H1 (cell line): ENCODE measurements around the gene SH3GL2. TPM values are rescaled to one million over a fixed set of nuclear protein-coding genes. Genes with fewer than 3 reads are reported as not detected.

ENCODE experiments used
- CTCF ChIA-PET: fragments of 300-600 bp; sonication (Branson Sonifier 250); formaldehyde crosslinking; loops from one replicate; lab custom pipeline; 2021; ENCODE audit not compliant: partially characterized antibody; lab: Charles Lee
- POLR2A ChIA-PET: fragments of 300-600 bp; sonication (Branson Sonifier 250); formaldehyde crosslinking; loops from one replicate; lab custom pipeline; 2021; ENCODE audit warnings: inconsistent platforms; ENCODE audit not compliant: partially characterized antibody; lab: Charles Lee
- DNase-seq, 2 experiments: peaks; one replicate each; pipeline versions ENCODE4 v3.0.0 to v3.0.0-alpha.2; 2010 to 2022; ENCODE audit warnings: low spot score in 2 of 2, low read depth in 1 of 2, mixed read lengths in 1 of 2
- FAIRE-seq: peaks from 2 replicates; lab custom pipeline; 2011; peaks lifted over from hg19 to GRCh38; lab: Jason Lieb, UNC
- H2AFZ ChIP-seq: 2 replicates; pipeline ENCODE4 v1.8.1; 2012; ENCODE audit warnings: low read length, inconsistent platforms
- H2AK5ac ChIP-seq: 2 replicates; pipeline ENCODE4 v1.6.1; 2013; ENCODE audit warnings: low read depth, low read length
- H2BK120ac ChIP-seq: replicated peaks from 2 replicates; pipeline ENCODE3; 2013; ENCODE audit warnings: low read depth, low read length, inconsistent platforms
- H2BK12ac ChIP-seq: 2 replicates; pipeline ENCODE4 v1.6.1; 2013; ENCODE audit warnings: low read depth, low read length
- H2BK15ac ChIP-seq: 2 replicates; pipeline ENCODE4 v1.6.1; 2013; ENCODE audit warnings: low read length
- H2BK20ac ChIP-seq: 2 replicates; pipeline ENCODE4 v1.6.1; 2013; ENCODE audit warnings: low read length
- H2BK5ac ChIP-seq: 2 replicates; pipeline ENCODE4 v1.6.1; 2013; ENCODE audit warnings: low read depth, low read length
- H3K14ac ChIP-seq: 2 replicates; pipeline ENCODE4 v1.6.1; 2013; ENCODE audit warnings: inconsistent platforms; ENCODE audit not compliant: insufficient read length
- H3K18ac ChIP-seq: 2 replicates; pipeline ENCODE4 v1.6.1; 2013; ENCODE audit warnings: low read length; ENCODE audit errors: extremely low read depth
- H3K23ac ChIP-seq: 2 replicates; pipeline ENCODE4 v1.6.1; 2013; ENCODE audit warnings: inconsistent platforms; ENCODE audit not compliant: insufficient read length
- H3K23me2 ChIP-seq: 2 replicates; pipeline ENCODE4 v1.6.1; 2013; ENCODE audit warnings: low read depth, low read length
- H3K27ac ChIP-seq: 2 replicates; pipeline ENCODE4 v1.6.1; 2011; ENCODE audit warnings: low read depth, low read length, inconsistent platforms
- H3K27me3 ChIP-seq, 4 experiments: replicated peaks in 1 of 4; 1 replicate in 1 of 4; 2 replicates in 3 of 4; pipeline versions ENCODE4 v1.6.1 to v1.8.1; 2011 to 2013; ENCODE audit warnings: low read length in 3 of 4, mild to moderate bottlenecking in 3 of 4, inconsistent platforms in 2 of 4, mixed read lengths in 2 of 4, moderate library complexity in 1 of 4; ENCODE audit not compliant: control insufficient read depth in 3 of 4, insufficient read depth in 3 of 4; ENCODE audit errors: extremely low read depth in 1 of 4
- H3K36me3 ChIP-seq, 4 experiments: 2 replicates each; pipeline versions ENCODE4 v1.6.1 to v1.8.1; 2011 to 2013; ENCODE audit warnings: mild to moderate bottlenecking in 4 of 4, low read length in 3 of 4, moderate library complexity in 2 of 4, control low read depth in 1 of 4, inconsistent platforms in 1 of 4; ENCODE audit not compliant: insufficient read depth in 4 of 4, control insufficient read depth in 2 of 4
- H3K4ac ChIP-seq: replicated peaks from 2 replicates; pipeline ENCODE3; 2013; ENCODE audit warnings: low read length, low read depth, mixed read lengths, inconsistent platforms; ENCODE audit not compliant: insufficient read length
- H3K4me1 ChIP-seq, 4 experiments: replicated peaks in 1 of 4; 1 replicate in 1 of 4; 2 replicates in 3 of 4; pipeline versions ENCODE4 v1.6.1 to v1.8.1; 2011 to 2013; ENCODE audit warnings: low read length in 3 of 4, inconsistent platforms in 2 of 4, mixed read lengths in 1 of 4; ENCODE audit not compliant: insufficient read depth in 4 of 4, control insufficient read depth in 3 of 4
- H3K4me2 ChIP-seq, 2 experiments: 2 replicates each; pipeline versions ENCODE4 v1.6.1 to v1.8.1; 2011 to 2013; ENCODE audit warnings: low read depth in 2 of 2, low read length in 2 of 2, control low read depth in 1 of 2, inconsistent platforms in 1 of 2, mild to moderate bottlenecking in 1 of 2; ENCODE audit not compliant: insufficient read depth in 1 of 2
- H3K4me3 ChIP-seq, 4 experiments: fragments of 200-600, 300-600 bp in 1 of 4; sonication (generic), shearing (Covaris generic), sonication (Bioruptor Twin) in 1 of 4; 2 replicates each; pipeline versions ENCODE4 v1.5.1 to v1.8.1; 2011 to 2016; ENCODE audit warnings: low read length in 4 of 4, low read depth in 3 of 4, control low read depth in 2 of 4, inconsistent platforms in 2 of 4, mild to moderate bottlenecking in 2 of 4, mixed read lengths in 1 of 4, moderate library complexity in 1 of 4; ENCODE audit not compliant: insufficient read depth in 2 of 4; ENCODE audit errors: extremely low read depth in 1 of 4
- H3K56ac ChIP-seq: replicated peaks from 2 replicates; pipeline ENCODE3; 2013; ENCODE audit warnings: low read depth, mild to moderate bottlenecking, mixed read lengths, low read length, inconsistent platforms; ENCODE audit not compliant: insufficient read length
- H3K79me1 ChIP-seq: 2 replicates; pipeline ENCODE4 v1.6.1; 2013; ENCODE audit warnings: low read depth, low read length, control low read depth
- H3K79me2 ChIP-seq, 2 experiments: 2 replicates each; pipeline versions ENCODE4 v1.6.1 to v1.8.1; 2012 to 2013; ENCODE audit warnings: low read length in 2 of 2, mild to moderate bottlenecking in 2 of 2, inconsistent platforms in 1 of 2; ENCODE audit not compliant: insufficient read depth in 2 of 2, control insufficient read depth in 1 of 2
- H3K9ac ChIP-seq, 4 experiments: replicated peaks in 1 of 4; 1 replicate in 1 of 4; 2 replicates in 3 of 4; pipeline versions ENCODE4 v1.6.1 to v1.8.1; 2011 to 2013; ENCODE audit warnings: low read depth in 3 of 4, low read length in 3 of 4, control low read depth in 2 of 4, mild to moderate bottlenecking in 2 of 4, moderate library complexity in 2 of 4, inconsistent platforms in 1 of 4; ENCODE audit errors: extremely low read depth in 1 of 4
- H3K9me3 ChIP-seq, 2 experiments: 2 replicates each; pipeline versions ENCODE4 v1.6.1 to v1.8.1; 2012 to 2013; ENCODE audit warnings: mild to moderate bottlenecking in 2 of 2, moderate library complexity in 2 of 2, control low read depth in 1 of 2, inconsistent platforms in 1 of 2, low read depth in 1 of 2, low read length in 1 of 2, mixed read lengths in 1 of 2; ENCODE audit not compliant: insufficient read depth in 2 of 2
- H4K20me1 ChIP-seq, 2 experiments: replicated peaks in 1 of 2; 2 replicates each; pipeline versions ENCODE3 to v1.8.1; 2011 to 2013; ENCODE audit warnings: inconsistent platforms in 2 of 2, low read length in 2 of 2, mild to moderate bottlenecking in 1 of 2; ENCODE audit not compliant: insufficient read depth in 2 of 2, control insufficient read depth in 1 of 2
- H4K5ac ChIP-seq: 2 replicates; pipeline ENCODE4 v1.6.1; 2013; ENCODE audit warnings: low read length, low read depth, mixed read lengths, inconsistent platforms; ENCODE audit not compliant: insufficient read length
- H4K8ac ChIP-seq: 2 replicates; pipeline ENCODE4 v1.8.0; 2013; ENCODE audit warnings: mild to moderate bottlenecking, moderate library complexity, low read length, inconsistent platforms; ENCODE audit not compliant: insufficient read depth; ENCODE audit errors: extremely low read depth
- H4K91ac ChIP-seq: replicated peaks from 2 replicates; pipeline ENCODE3; 2013; ENCODE audit warnings: low read length, mixed read lengths, inconsistent platforms; ENCODE audit not compliant: insufficient read length
- CHD2 ChIP-seq: IDR thresholded peaks from 2 replicates; pipeline ENCODE4 v1.6.1; 2012; ENCODE audit warnings: low read length, improper control_type of control experiment
- CTBP2 ChIP-seq: IDR thresholded peaks from 2 replicates; pipeline ENCODE4 v1.7.0; 2011; ENCODE audit warnings: borderline replicate concordance, mild to moderate bottlenecking, moderate library complexity, mixed read lengths, low read length; ENCODE audit not compliant: insufficient read depth, insufficient read length
- CTCF ChIP-seq, 3 experiments: IDR thresholded peaks; 1 replicate in 2 of 3; 2 replicates in 1 of 3; pipeline versions ENCODE4 v1.5.1 to v1.6.1; 2011; ENCODE audit warnings: low read length in 3 of 3, mild to moderate bottlenecking in 3 of 3, inconsistent platforms in 2 of 3, low read depth in 1 of 3, moderate library complexity in 1 of 3; ENCODE audit not compliant: insufficient read depth in 1 of 3; ENCODE audit errors: control extremely low read depth in 1 of 3
- EGR1 ChIP-seq: IDR thresholded peaks from 2 replicates; pipeline ENCODE4 v1.6.1; 2011; ENCODE audit warnings: low read depth, low read length, borderline replicate concordance
- HDAC2 ChIP-seq, 2 experiments: fragments of 300-600 bp in 1 of 2; sonication (generic) in 1 of 2; IDR thresholded peaks; 2 replicates each; pipeline ENCODE4 v1.6.1; 2011 to 2012; ENCODE audit warnings: low read depth in 2 of 2, low read length in 2 of 2, mild to moderate bottlenecking in 2 of 2, moderate library complexity in 2 of 2, borderline replicate concordance in 1 of 2, inconsistent platforms in 1 of 2
- KDM5A ChIP-seq: fragments of 200-600 bp; IDR thresholded peaks from 2 replicates; pipeline ENCODE4 v1.7.1; 2012; ENCODE audit warnings: mild to moderate bottlenecking, low read length, inconsistent platforms, mixed read lengths
- NRF1 ChIP-seq: IDR thresholded peaks from 2 replicates; pipeline ENCODE4 v1.6.1; 2011; ENCODE audit warnings: mild to moderate bottlenecking, low read depth, low read length, improper control_type of control experiment
- RFX5 ChIP-seq: IDR thresholded peaks from 2 replicates; pipeline ENCODE4 v1.6.1; 2011; ENCODE audit warnings: low read depth, low read length, improper control_type of control experiment, borderline replicate concordance
- RNF2 ChIP-seq: fragments of 200-900, 300-1000 bp; sonication (generic); IDR thresholded peaks from 2 replicates; pipeline ENCODE4 v1.7.1; 2016; ENCODE audit warnings: borderline replicate concordance, low read depth, mild to moderate bottlenecking, antibody characterized with exemption, low read length; ENCODE audit not compliant: poor library complexity, severe bottlenecking; ENCODE audit errors: missing control alignments
- SIX5 ChIP-seq: IDR thresholded peaks from 2 replicates; pipeline ENCODE4 v1.6.1; 2011; ENCODE audit warnings: mild to moderate bottlenecking, low read depth, low read length
- TCF12 ChIP-seq: IDR thresholded peaks from 2 replicates; pipeline ENCODE4 v1.6.1; 2011; ENCODE audit warnings: low read depth, mild to moderate bottlenecking, low read length
- WGBS, 2 experiments: shearing (Covaris generic) in 1 of 2; methylation state at CpG; one replicate each; pipeline versions ENCODE4 v1.1.6 to v1.1.7; 2013 to 2015; ENCODE audit warnings: low lambda C conversion rate in 2 of 2, mixed read lengths in 2 of 2, inconsistent platforms in 1 of 2, low coverage in 1 of 2, missing lambda C conversion rate in 1 of 2; ENCODE audit not compliant: insufficient replicate concordance in 2 of 2, insufficient coverage in 1 of 2, insufficient read length in 1 of 2; ENCODE audit errors: extremely low coverage in 1 of 2, missing lambda C conversion rate in 1 of 2; 5-methylcytosine and 5-hydroxymethylcytosine counted together
- polyA plus RNA-seq, 7 experiments: library from polyadenylated mRNA; depleted of rRNA in 3 of 7; stranded (reverse) in 5 of 7; unstranded in 2 of 7; fragments of >200 nt in 5 of 7; fragments of 200-250 nt in 2 of 7; gene quantifications; 1 replicate in 5 of 7; 2 replicates in 1 of 7; 4 replicates in 1 of 7; pipeline versions ENCODE4 v1.2.1 to v1.2.3, GENCODE V29; 2011 to 2013; ENCODE audit warnings: missing spikeins in 2 of 7, mixed read lengths in 2 of 7
- total RNA-seq: library from RNA; stranded (reverse); fragmentation: NEBNext Ultra II Directional; extraction: Animal tissue kit (Norgen Biotek cat#: 25700); gene quantifications from 2 replicates; pipeline ENCODE4 v1.2.1, GENCODE V29; 2021

SH3GL2 gene
- total and polyA plus RNA-seq, 2 of the 8 experiments (the other 6 are each of a cell fraction or from before 2014, with no cell fraction given) = 4.7 to 5.3 TPM

- Histone ChIP-seq H2BK5ac (no peak overlapping the region), H3K27ac (no peak overlapping the region), H3K14ac (no peak overlapping the region), H4K20me1 (no peaks in the 10 kb centered on the region), H3K79me1 (no peaks in the 10 kb centered on the region), H2BK20ac (no peak overlapping the region), H2BK12ac (no peak overlapping the region), H3K4me2 (no peak overlapping the region), H2AK5ac (no peak overlapping the region), H3K23me2 (no peaks in the 10 kb centered on the region), H4K91ac (no peak overlapping the region), H3K18ac (no peak overlapping the region), H3K27me3 (no peaks in the 10 kb centered on the region), H3K79me2 (no peaks in the 10 kb centered on the region), H4K5ac (no peak overlapping the region), H2BK15ac (no peak overlapping the region), H4K8ac (no peak overlapping the region), H3K4me3 (no peak overlapping the region), H2BK120ac (no peak overlapping the region), H3K4ac (no peak overlapping the region), H3K9me3 (no peaks in the 10 kb centered on the region), H3K56ac (no peak overlapping the region), H2AFZ (no peak overlapping the region), H3K9ac (no peak overlapping the region), H3K4me1 (no peaks in the 10 kb centered on the region), H3K23ac (no peak overlapping the region), H3K36me3 (no peaks in the 10 kb centered on the region)
- FAIRE-seq (no peak), DNase-seq (no peak)
- CTCF ChIA-PET = interaction anchor here (0.6 to 7.1 kb wide), 18 partner anchors 11 to 1227 kb away, joined by 3 to 95 read pairs (median 4); partner anchors contain the start of gene SH3GL2
- WGBS, 2 experiments = 81% methylated on average over 2 of the region's 2 CpGs; no CpG with 5 or more reads in 1 of the 2 experiments
- POLR2A ChIA-PET = no interaction called here
- TF ChIP-seq NRF1 (no peak), RNF2 (no peak), EGR1 (no peak), CTCF (IDR thresholded peaks at IDR 0.05; ENCODE audit: control extremely low read depth in 1 of 3, insufficient read depth in 1 of 3, low read depth in 1 of 3, low read length in 3 of 3) (no peak), KDM5A (no peak), SIX5 (no peak), CHD2 (no peak), CTBP2 (no peak), HDAC2 (IDR thresholded peaks at IDR 0.05; ENCODE audit: borderline replicate concordance in 1 of 2, low read depth in 2 of 2, low read length in 2 of 2) (no peak), TCF12 (no peak), RFX5 (no peak)
Measured at GRCh38 chr9:17800418-17800817, 221.6 kb downstream of the SH3GL2 start.
